Stomach (tissue), 4 donors: ENCODE data around the gene SVOPL.

Experiments used
- CTCF ChIP-seq, 7 experiments: fragments of 450-650 bp in 4 of 7; fragments of 200-600 bp in 3 of 7; sonication (generic) in 3 of 7; IDR thresholded peaks; one replicate each; pipeline ENCODE4 v1.5.1; 2016 to 2019; ENCODE audit warnings: antibody characterized with exemption in 7 of 7, control low read depth in 2 of 7, mild to moderate bottlenecking in 1 of 7
- EP300 ChIP-seq: sonication (generic); formaldehyde crosslinking; IDR thresholded peaks from one replicate; pipeline ENCODE4 v1.6.1; 2017; ENCODE audit warnings: antibody characterized with exemption
- POLR2A ChIP-seq, 4 donors: fragments of 450-650 bp; IDR thresholded peaks; one replicate each; pipeline ENCODE4 v1.6.1; 2016; ENCODE audit warnings: antibody characterized with exemption in 4 of 4, control low read depth in 2 of 4, mild to moderate bottlenecking in 1 of 4, moderate library complexity in 1 of 4

DNA sequence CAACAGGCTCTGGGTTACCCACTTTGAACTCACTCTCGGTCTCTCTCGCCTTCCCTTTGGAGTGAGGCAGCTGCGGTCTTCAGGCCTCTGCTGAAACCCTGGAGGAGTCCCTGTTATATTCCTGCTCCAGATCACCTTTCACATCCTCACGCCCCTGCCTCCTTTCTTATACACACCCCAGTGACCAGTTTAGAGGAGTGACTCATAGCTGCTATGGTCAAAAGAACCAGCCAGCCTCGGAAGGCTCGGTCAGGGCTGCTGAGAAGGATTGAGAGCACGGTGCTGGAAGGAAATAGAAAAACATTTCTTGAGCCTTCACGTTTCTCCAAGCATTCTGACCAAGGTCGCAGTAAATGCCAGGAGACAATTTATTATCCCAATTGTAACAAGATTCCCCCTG lies 28.3 kb upstream of the SVOPL start:
- TF ChIP-seq CTCF (IDR thresholded peaks at IDR 0.05) (no peak), EP300 (no peak), POLR2A (IDR thresholded peaks at IDR 0.05) (no peak)
